ENCODE results near the gene ADAMTS18.

Gene ADAMTS18

DNA sequence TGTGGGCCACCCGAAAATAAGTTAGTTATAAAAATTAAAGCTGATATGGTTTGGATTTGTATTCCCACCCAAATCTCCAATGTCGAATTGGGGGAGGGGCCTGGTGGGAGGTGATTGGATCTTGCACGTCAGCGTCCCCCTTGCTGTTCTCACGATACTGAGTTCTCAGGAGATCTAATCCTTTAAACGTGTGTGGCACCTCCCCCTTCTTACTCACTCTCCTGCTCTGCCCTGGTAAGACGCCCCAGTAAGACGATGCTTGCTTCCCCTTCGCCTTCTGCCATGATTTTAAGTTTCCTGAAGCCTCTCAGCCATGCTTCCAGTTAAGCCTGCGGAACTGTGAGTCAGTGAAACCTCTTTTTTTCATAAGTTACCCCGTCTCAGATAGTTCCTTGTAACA, 200.2 kb downstream of the ADAMTS18 start:
- no peak for DNase-seq
- Histone ChIP-seq H3K27ac (ENCODE audit: low read length) (no peak overlapping the region), H4K20me1 (ENCODE audit: insufficient read depth, low read length) (no peaks in the 10 kb centered on the region), H2AFZ (ENCODE audit: low read depth, low read length) (no peak overlapping the region), H3K9me3 (ENCODE audit: insufficient read depth, low read length, severe bottlenecking) (no peaks in the 10 kb centered on the region), H3K9ac (ENCODE audit: low read depth, low read length) (no peak overlapping the region), H3K4me3 (ENCODE audit: low read depth in 1 of 2, low read length in 2 of 2) (no peak overlapping the region), H3K79me2 (ENCODE audit: insufficient read depth, low read length) (no peaks in the 10 kb centered on the region), H3K4me1 (ENCODE audit: insufficient read depth, low read length) (peaks cover 3% of the 10 kb centered on the region; the same call in 1 of the 2 replicates), H3K36me3 (ENCODE audit: insufficient read depth, low read length) (no peaks in the 10 kb centered on the region), H3K4me2 (ENCODE audit: insufficient read depth, low read length) (no peak overlapping the region), H3K27me3 (ENCODE audit: insufficient read depth, low read length, poor library complexity) (no peaks in the 10 kb centered on the region)
- no peak for TF ChIP-seq EZH2 (IDR thresholded peaks at IDR 0.05; ENCODE audit: borderline replicate concordance, low read depth, low read length, severe bottlenecking)
- TF ChIP-seq, protein P1, sequence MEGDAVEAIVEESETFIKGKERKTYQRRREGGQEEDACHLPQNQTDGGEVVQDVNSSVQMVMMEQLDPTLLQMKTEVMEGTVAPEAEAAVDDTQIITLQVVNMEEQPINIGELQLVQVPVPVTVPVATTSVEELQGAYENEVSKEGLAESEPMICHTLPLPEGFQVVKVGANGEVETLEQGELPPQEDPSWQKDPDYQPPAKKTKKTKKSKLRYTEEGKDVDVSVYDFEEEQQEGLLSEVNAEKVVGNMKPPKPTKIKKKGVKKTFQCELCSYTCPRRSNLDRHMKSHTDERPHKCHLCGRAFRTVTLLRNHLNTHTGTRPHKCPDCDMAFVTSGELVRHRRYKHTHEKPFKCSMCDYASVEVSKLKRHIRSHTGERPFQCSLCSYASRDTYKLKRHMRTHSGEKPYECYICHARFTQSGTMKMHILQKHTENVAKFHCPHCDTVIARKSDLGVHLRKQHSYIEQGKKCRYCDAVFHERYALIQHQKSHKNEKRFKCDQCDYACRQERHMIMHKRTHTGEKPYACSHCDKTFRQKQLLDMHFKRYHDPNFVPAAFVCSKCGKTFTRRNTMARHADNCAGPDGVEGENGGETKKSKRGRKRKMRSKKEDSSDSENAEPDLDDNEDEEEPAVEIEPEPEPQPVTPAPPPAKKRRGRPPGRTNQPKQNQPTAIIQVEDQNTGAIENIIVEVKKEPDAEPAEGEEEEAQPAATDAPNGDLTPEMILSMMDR (IDR thresholded peaks at IDR 0.05; ENCODE audit: borderline replicate concordance, extremely low read depth, low read length, poor library complexity, severe bottlenecking): no peak
- ATAC-seq (ENCODE audit: insufficient read depth, low read depth): no peak

DNA sequence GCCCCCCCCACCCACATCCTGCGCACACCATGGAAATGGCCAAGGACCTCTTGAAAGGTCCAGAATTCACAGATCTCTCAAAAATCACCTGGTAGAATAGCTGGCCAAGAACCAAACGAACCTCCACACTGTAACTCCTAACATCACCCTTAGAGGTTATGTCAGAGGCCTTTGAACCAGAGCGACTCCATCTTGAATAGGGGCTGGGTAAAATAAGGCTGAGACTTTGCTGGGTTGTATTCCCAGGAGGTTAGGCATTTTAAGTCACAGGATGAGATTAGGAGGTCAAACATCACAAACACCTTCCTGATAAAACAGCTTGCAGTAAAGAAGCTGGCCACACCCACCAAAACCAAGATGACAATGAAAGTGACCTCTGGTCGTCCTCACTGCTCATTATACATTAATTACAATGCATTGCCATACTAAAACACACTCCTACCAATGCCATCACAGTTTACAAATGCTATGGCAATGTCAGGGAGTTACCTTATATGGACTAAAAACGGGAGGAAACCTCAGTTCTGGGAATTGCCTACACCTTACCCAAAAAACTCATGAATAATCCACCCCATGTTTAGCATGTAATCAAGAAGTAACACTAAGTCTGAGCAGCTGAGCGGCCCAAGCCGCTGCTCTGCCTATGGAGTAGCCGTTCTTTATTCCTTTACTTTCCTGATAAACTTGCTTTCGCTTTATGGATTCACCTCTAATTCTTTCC, 200.9 kb downstream of the ADAMTS18 start:
- no peak for ATAC-seq (ENCODE audit: insufficient read depth, low read depth)
- TF ChIP-seq, protein P1 (IDR thresholded peaks at IDR 0.05; ENCODE audit: borderline replicate concordance, extremely low read depth, low read length, poor library complexity, severe bottlenecking): no peak
- TF ChIP-seq EZH2 (IDR thresholded peaks at IDR 0.05; ENCODE audit: borderline replicate concordance, low read depth, low read length, severe bottlenecking): no peak
- H4K20me1 ChIP-seq (ENCODE audit: insufficient read depth, low read length): no peaks in the 10 kb centered on the region
- no peaks in the 10 kb centered on the region for H3K27me3 ChIP-seq (ENCODE audit: insufficient read depth, low read length, poor library complexity)
- H3K4me2 ChIP-seq (ENCODE audit: insufficient read depth, low read length): no peak overlapping the region
- H3K9me3 ChIP-seq (ENCODE audit: insufficient read depth, low read length, severe bottlenecking): no peaks in the 10 kb centered on the region
- H3K4me3 ChIP-seq (ENCODE audit: low read depth in 1 of 2, low read length in 2 of 2): no peak overlapping the region
- no peak overlapping the region for H3K9ac ChIP-seq (ENCODE audit: low read depth, low read length)
- no peak overlapping the region for H3K27ac ChIP-seq (ENCODE audit: low read length)
- no peaks in the 10 kb centered on the region for H3K79me2 ChIP-seq (ENCODE audit: insufficient read depth, low read length)
- no peaks in the 10 kb centered on the region for H3K36me3 ChIP-seq (ENCODE audit: insufficient read depth, low read length)
- peaks cover 3% of the 10 kb centered on the region; the same call in 1 of the 2 replicates for H3K4me1 ChIP-seq (ENCODE audit: insufficient read depth, low read length)
- no peak overlapping the region for H2AFZ ChIP-seq (ENCODE audit: low read depth, low read length)
- no peak for DNase-seq

Data from DND-41 (cell line).